K562 (cell line): ENCODE measurements around the gene PIK3C2B. TPM values are rescaled to one million over a fixed set of nuclear protein-coding genes. Genes with fewer than 3 reads are reported as not detected.

Experiments used
- CBX5 ChIP-seq: IDR thresholded peaks from 2 replicates; pipeline ENCODE4 v1.6.1; 2014; ENCODE audit warnings: low read depth, borderline replicate concordance
- CHD1 ChIP-seq: fragments of 200-600 bp; sonication (generic); IDR thresholded peaks from one replicate; pipeline ENCODE4 v1.6.1; 2012; ENCODE audit warnings: mild to moderate bottlenecking, moderate library complexity, low read length, inconsistent platforms
- CSDE1 ChIP-seq, 2 experiments: fragments of 450-650 bp; IDR thresholded peaks; 2 replicates each; pipeline ENCODE4 v1.6.1; 2016; ENCODE audit warnings: mild to moderate bottlenecking in 1 of 2
- ETV1 ChIP-seq: fragments of 450-650 bp; conservative IDR thresholded peaks from 2 replicates; pipeline ENCODE4 v1.6.1; 2016; ENCODE audit warnings: missing genetic modification characterization, control low read depth, low read depth, missing compliant biosample characterization
- HIVEP1 ChIP-seq: fragments of 250-450 bp; sonication (Bioruptor Pico); IDR thresholded peaks from 2 replicates; pipeline ENCODE4 v1.4.0; 2020; ENCODE audit warnings: mild to moderate bottlenecking
- MCM2 ChIP-seq: fragments of 450-650 bp; IDR thresholded peaks from 2 replicates; pipeline ENCODE4 v1.6.1; 2017; ENCODE audit warnings: low read depth, mild to moderate bottlenecking
- MEF2D ChIP-seq: conservative IDR thresholded peaks from 2 replicates; pipeline ENCODE4 v1.6.1; 2016; ENCODE audit warnings: low read depth, missing genetic modification characterization, missing compliant biosample characterization
- NFIC ChIP-seq: fragments of 450-650 bp; IDR thresholded peaks from 2 replicates; pipeline ENCODE4 v1.6.1; 2017; ENCODE audit warnings: mild to moderate bottlenecking, inconsistent platforms
- SMAD3 ChIP-seq: fragments of 450-650 bp; formaldehyde crosslinking; conservative IDR thresholded peaks from 2 replicates; pipeline ENCODE4 v1.4.0; 2020; ENCODE audit warnings: mild to moderate bottlenecking
- SPI1 ChIP-seq: IDR thresholded peaks from 2 replicates; pipeline ENCODE4 v1.6.1; 2011; ENCODE audit warnings: low read depth, low read length, control low read depth, borderline replicate concordance
- TEAD2 ChIP-seq: fragments of 450-650 bp; IDR thresholded peaks from 2 replicates; pipeline ENCODE4 v1.6.1; 2016; ENCODE audit warnings: missing genetic modification characterization, control low read depth, missing compliant biosample characterization
- TSC22D4 ChIP-seq: fragments of 450-650 bp; IDR thresholded peaks from 2 replicates; pipeline ENCODE4 v1.6.1; 2016; ENCODE audit warnings: missing genetic modification characterization, missing biosample characterization, control low read depth
- XRCC3 ChIP-seq: fragments of 450-650 bp; IDR thresholded peaks from 2 replicates; pipeline ENCODE4 v1.6.1; 2017; ENCODE audit warnings: mild to moderate bottlenecking, moderate library complexity
- ZNF146 ChIP-seq: IDR thresholded peaks from one replicate; pipeline ENCODE4 v1.6.1; 2018; ENCODE audit warnings: missing compliant biosample characterization; ENCODE audit not compliant: unreplicated experiment
- ZNF165 ChIP-seq: fragments of 250-450 bp; sonication (Bioruptor Pico); IDR thresholded peaks from 2 replicates; pipeline ENCODE4 v1.4.0; 2020; ENCODE audit warnings: borderline replicate concordance
- ZNF212 ChIP-seq: fragments of 450-650 bp; formaldehyde crosslinking; IDR thresholded peaks from 2 replicates; pipeline ENCODE4 v1.4.0; 2020; ENCODE audit warnings: mild to moderate bottlenecking
- ZNF444 ChIP-seq: fragments of 250-450 bp; sonication (Bioruptor Pico); IDR thresholded peaks from 2 replicates; pipeline ENCODE4 v1.4.0; 2020; ENCODE audit warnings: mild to moderate bottlenecking, moderate library complexity
- ZNF75A ChIP-seq: fragments of 450-650 bp; formaldehyde crosslinking; IDR thresholded peaks from 2 replicates; pipeline ENCODE4 v1.4.0; 2020; ENCODE audit warnings: mild to moderate bottlenecking
- polyA plus RNA-seq, 8 experiments: library from polyadenylated mRNA; depleted of rRNA in 4 of 8; stranded (reverse) in 5 of 8; unstranded in 3 of 8; fragments of >200 nt; fragmentation: Nextera tagmentation in 2 of 8; fragmentation: Illumina TruSeq in 1 of 8; extraction: Ambion mirVana in 2 of 8; extraction: Trizol in 1 of 8; gene quantifications; 2 replicates each; pipeline versions ENCODE4 v1.2.1 to v1.2.3, GENCODE V29; 2011 to 2014; ENCODE audit warnings: inconsistent platforms in 1 of 8, missing spikeins in 1 of 8
- total RNA-seq, 7 experiments: library from RNA; depleted of rRNA in 6 of 7; stranded (reverse); fragments of >200 nt in 6 of 7; fragmentation: Illumina TruSeq in 2 of 7; extraction: Trizol in 2 of 7; gene quantifications; 2 replicates each; pipeline versions ENCODE4 v1.2.1 to v1.2.3, GENCODE V29; 2011 to 2021; ENCODE audit warnings: low replicate concordance in 1 of 7
- TF ChIP-seq, protein P1 (sequence below): fragments of 450-650 bp; conservative IDR thresholded peaks from 2 replicates; pipeline ENCODE4 v1.6.1; 2016; ENCODE audit warnings: missing genetic modification characterization, low read depth, mild to moderate bottlenecking, missing compliant biosample characterization, moderate library complexity
- TF ChIP-seq, protein P2 (sequence below): fragments of 450-650 bp; formaldehyde crosslinking; IDR thresholded peaks from 2 replicates; pipeline ENCODE4 v1.4.0; 2020; ENCODE audit warnings: mild to moderate bottlenecking, moderate library complexity
- TF ChIP-seq, protein P3 (sequence below): fragments of 450-650 bp; IDR thresholded peaks from 2 replicates; pipeline ENCODE4 v1.6.1; 2017; ENCODE audit warnings: antibody characterized with exemption
- TF ChIP-seq, protein P4 (sequence below), 2 experiments: fragments of 450-650 bp; IDR thresholded peaks; 2 replicates each; pipeline ENCODE4 v1.6.1; 2018; ENCODE audit warnings: mild to moderate bottlenecking in 2 of 2, low read depth in 1 of 2; ENCODE audit not compliant: partially characterized antibody in 2 of 2

The PIK3C2B gene
- total and polyA plus RNA-seq, 9 of the 15 experiments (the other 6 are each of a cell fraction or from before 2014, with no cell fraction given) = 0.10 to 2.9 (median 0.72) TPM

DNA sequence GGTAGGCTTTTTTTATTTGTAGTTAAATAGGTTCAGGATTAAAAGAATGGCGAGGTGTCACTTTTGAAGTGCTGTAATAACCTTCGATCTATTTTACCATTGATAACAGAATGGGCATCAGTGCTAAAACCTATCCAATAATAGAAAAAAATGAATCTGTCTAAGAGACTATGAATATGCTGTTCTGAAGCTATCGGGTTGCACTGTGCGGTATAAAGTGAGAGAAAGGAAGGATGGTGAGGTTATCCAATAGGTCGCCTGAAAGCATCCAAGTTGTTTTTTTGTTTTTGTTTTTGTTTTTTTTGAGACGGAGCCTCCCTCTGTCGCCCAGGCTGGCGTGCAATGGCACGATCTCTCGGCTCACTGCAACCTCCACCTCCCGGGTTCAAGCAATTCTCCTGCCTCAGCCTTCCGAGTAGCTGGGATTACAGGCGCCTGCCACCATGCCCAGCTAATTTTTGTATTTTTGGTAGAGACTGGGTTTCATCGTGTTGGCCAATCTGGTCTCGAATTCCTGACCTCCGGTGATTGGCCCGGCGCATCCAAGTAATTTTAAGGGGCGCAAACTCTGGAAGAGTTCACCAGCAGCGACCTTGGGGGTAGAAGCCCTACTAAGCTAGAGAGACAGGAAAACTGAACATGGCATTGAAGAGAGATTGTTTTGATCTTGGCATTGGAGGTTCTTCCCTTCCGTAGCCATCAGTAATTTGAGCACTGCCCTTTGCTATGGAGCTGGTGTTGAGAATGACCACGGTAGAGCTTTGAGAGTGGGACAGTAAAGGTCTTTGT, 12.9 kb upstream of the PIK3C2B start (continued):
- TF ChIP-seq CBX5 (no peak), ZNF75A (CRISPR knock-in tag) (no peak), ZNF165 (no peak), MEF2D (no peak), SPI1 (no peak), SMAD3 (CRISPR knock-in tag) (no peak), HIVEP1 (CRISPR knock-in tag) (no peak), ETV1 (tag) (no peak), CSDE1 (IDR thresholded peaks at IDR 0.05) (no peak), ZNF146 (CRISPR knock-in tag) (no peak), MCM2 (no peak), XRCC3 (no peak), NFIC (no peak), TSC22D4 (tag) (no peak), ZNF444 (no peak), TEAD2 (tag) (no peak), ZNF212 (CRISPR knock-in tag) (no peak), CHD1 (no peak)
- TF ChIP-seq, protein P1, sequence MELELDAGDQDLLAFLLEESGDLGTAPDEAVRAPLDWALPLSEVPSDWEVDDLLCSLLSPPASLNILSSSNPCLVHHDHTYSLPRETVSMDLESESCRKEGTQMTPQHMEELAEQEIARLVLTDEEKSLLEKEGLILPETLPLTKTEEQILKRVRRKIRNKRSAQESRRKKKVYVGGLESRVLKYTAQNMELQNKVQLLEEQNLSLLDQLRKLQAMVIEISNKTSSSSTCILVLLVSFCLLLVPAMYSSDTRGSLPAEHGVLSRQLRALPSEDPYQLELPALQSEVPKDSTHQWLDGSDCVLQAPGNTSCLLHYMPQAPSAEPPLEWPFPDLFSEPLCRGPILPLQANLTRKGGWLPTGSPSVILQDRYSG (tag) = no peak
- TF ChIP-seq, protein P2, sequence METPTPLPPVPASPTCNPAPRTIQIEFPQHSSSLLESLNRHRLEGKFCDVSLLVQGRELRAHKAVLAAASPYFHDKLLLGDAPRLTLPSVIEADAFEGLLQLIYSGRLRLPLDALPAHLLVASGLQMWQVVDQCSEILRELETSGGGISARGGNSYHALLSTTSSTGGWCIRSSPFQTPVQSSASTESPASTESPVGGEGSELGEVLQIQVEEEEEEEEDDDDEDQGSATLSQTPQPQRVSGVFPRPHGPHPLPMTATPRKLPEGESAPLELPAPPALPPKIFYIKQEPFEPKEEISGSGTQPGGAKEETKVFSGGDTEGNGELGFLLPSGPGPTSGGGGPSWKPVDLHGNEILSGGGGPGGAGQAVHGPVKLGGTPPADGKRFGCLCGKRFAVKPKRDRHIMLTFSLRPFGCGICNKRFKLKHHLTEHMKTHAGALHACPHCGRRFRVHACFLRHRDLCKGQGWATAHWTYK (CRISPR knock-in tag) = no peak
- TF ChIP-seq, protein P3, sequence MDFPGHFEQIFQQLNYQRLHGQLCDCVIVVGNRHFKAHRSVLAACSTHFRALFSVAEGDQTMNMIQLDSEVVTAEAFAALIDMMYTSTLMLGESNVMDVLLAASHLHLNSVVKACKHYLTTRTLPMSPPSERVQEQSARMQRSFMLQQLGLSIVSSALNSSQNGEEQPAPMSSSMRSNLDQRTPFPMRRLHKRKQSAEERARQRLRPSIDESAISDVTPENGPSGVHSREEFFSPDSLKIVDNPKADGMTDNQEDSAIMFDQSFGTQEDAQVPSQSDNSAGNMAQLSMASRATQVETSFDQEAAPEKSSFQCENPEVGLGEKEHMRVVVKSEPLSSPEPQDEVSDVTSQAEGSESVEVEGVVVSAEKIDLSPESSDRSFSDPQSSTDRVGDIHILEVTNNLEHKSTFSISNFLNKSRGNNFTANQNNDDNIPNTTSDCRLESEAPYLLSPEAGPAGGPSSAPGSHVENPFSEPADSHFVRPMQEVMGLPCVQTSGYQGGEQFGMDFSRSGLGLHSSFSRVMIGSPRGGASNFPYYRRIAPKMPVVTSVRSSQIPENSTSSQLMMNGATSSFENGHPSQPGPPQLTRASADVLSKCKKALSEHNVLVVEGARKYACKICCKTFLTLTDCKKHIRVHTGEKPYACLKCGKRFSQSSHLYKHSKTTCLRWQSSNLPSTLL = no peak
- TF ChIP-seq, protein P4, sequence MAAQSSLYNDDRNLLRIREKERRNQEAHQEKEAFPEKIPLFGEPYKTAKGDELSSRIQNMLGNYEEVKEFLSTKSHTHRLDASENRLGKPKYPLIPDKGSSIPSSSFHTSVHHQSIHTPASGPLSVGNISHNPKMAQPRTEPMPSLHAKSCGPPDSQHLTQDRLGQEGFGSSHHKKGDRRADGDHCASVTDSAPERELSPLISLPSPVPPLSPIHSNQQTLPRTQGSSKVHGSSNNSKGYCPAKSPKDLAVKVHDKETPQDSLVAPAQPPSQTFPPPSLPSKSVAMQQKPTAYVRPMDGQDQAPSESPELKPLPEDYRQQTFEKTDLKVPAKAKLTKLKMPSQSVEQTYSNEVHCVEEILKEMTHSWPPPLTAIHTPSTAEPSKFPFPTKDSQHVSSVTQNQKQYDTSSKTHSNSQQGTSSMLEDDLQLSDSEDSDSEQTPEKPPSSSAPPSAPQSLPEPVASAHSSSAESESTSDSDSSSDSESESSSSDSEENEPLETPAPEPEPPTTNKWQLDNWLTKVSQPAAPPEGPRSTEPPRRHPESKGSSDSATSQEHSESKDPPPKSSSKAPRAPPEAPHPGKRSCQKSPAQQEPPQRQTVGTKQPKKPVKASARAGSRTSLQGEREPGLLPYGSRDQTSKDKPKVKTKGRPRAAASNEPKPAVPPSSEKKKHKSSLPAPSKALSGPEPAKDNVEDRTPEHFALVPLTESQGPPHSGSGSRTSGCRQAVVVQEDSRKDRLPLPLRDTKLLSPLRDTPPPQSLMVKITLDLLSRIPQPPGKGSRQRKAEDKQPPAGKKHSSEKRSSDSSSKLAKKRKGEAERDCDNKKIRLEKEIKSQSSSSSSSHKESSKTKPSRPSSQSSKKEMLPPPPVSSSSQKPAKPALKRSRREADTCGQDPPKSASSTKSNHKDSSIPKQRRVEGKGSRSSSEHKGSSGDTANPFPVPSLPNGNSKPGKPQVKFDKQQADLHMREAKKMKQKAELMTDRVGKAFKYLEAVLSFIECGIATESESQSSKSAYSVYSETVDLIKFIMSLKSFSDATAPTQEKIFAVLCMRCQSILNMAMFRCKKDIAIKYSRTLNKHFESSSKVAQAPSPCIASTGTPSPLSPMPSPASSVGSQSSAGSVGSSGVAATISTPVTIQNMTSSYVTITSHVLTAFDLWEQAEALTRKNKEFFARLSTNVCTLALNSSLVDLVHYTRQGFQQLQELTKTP (IDR thresholded peaks at IDR 0.05; ENCODE audit: low read depth in 1 of 2, partially characterized antibody in 2 of 2) = no peak
